Panc1 (cell line): ENCODE measurements around the gene ANO4.

Experiments
- TCF7L2 ChIP-seq: IDR thresholded peaks from 2 replicates; pipeline ENCODE4 v1.6.1; 2011; ENCODE audit warnings: mild to moderate bottlenecking, low read depth, low read length, inconsistent platforms
- TF ChIP-seq, protein P1 (sequence below): fragments of 450-650 bp; IDR thresholded peaks from 2 replicates; pipeline ENCODE4 v1.5.1; 2017; ENCODE audit warnings: mild to moderate bottlenecking

DNA sequence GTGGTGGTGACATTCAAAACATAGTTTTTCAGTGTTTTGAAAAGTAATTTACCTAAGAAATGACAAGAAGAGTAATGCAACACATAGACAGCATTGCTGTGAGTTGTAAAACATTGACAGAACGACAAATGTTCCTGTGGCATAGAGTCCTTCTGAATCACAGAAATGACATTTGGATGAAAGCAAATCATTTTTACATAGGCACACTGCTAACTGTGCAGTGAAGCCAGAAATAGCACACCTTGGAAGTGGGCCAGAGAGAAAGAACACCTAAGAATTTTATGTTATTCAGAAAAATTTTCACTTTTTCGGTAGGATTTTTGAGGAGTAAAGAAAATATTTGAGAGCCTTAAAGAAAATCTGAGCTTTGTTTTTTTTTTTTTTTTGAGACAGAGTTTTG, 100.6 kb downstream of the ANO4 start:
- TF ChIP-seq, protein P1, sequence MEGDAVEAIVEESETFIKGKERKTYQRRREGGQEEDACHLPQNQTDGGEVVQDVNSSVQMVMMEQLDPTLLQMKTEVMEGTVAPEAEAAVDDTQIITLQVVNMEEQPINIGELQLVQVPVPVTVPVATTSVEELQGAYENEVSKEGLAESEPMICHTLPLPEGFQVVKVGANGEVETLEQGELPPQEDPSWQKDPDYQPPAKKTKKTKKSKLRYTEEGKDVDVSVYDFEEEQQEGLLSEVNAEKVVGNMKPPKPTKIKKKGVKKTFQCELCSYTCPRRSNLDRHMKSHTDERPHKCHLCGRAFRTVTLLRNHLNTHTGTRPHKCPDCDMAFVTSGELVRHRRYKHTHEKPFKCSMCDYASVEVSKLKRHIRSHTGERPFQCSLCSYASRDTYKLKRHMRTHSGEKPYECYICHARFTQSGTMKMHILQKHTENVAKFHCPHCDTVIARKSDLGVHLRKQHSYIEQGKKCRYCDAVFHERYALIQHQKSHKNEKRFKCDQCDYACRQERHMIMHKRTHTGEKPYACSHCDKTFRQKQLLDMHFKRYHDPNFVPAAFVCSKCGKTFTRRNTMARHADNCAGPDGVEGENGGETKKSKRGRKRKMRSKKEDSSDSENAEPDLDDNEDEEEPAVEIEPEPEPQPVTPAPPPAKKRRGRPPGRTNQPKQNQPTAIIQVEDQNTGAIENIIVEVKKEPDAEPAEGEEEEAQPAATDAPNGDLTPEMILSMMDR = no peak
- no peak for TF ChIP-seq TCF7L2
